ENCODE data around the gene STPG3.

Gene STPG3

DNA sequence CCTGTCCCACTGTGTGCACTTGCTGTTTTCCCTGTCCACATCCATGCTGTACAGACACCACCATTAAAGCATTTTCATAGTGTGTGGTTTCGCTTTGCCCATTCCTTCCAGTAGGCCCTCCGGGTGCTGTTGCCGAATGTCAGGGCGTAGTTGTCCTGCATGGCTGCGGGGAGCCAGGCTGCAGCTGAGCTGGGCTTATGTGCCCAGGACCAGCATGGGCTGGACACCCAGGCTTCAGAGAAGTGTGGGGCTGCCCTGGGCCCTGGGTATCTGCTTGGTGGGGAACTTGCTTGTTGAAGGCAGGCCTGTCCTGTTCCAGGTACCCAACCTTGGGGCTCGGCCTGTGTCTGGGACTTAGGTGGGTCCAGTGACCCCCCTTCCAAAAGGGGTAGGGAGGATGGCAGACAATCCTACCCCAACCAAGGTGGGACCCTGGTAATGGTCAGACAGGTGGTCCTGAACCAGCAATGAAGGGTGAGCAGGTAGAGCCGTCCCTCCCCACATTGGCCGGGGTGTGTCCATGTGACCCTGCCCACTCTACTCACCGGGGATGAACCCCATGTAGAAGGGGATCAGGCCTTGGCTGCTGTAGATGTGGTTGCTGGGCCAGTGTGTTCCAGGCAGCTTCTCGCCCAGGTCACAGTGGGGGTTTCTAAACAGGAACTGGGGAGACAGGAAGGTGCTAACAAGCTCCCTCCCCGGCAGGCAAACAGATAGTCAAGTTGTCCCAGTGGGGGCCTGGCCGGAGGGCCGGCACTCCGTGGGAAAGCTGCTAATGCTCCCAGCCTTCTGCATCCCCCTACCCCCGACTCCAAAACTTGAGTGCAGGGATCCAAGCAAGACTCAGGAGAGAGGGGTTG lies 7.2 kb upstream of the STPG3 start:
- no peak for DNase-seq (ENCODE audit: low read depth)
- TF ChIP-seq, protein P1, sequence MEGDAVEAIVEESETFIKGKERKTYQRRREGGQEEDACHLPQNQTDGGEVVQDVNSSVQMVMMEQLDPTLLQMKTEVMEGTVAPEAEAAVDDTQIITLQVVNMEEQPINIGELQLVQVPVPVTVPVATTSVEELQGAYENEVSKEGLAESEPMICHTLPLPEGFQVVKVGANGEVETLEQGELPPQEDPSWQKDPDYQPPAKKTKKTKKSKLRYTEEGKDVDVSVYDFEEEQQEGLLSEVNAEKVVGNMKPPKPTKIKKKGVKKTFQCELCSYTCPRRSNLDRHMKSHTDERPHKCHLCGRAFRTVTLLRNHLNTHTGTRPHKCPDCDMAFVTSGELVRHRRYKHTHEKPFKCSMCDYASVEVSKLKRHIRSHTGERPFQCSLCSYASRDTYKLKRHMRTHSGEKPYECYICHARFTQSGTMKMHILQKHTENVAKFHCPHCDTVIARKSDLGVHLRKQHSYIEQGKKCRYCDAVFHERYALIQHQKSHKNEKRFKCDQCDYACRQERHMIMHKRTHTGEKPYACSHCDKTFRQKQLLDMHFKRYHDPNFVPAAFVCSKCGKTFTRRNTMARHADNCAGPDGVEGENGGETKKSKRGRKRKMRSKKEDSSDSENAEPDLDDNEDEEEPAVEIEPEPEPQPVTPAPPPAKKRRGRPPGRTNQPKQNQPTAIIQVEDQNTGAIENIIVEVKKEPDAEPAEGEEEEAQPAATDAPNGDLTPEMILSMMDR (conservative IDR thresholded peaks at IDR 0.05; ENCODE audit: control insufficient read depth, insufficient read depth, low read depth, low read length) = no peak
- no peak overlapping the region for H3K4me3 ChIP-seq (ENCODE audit: control insufficient read depth, low read depth, low read length)

DNA sequence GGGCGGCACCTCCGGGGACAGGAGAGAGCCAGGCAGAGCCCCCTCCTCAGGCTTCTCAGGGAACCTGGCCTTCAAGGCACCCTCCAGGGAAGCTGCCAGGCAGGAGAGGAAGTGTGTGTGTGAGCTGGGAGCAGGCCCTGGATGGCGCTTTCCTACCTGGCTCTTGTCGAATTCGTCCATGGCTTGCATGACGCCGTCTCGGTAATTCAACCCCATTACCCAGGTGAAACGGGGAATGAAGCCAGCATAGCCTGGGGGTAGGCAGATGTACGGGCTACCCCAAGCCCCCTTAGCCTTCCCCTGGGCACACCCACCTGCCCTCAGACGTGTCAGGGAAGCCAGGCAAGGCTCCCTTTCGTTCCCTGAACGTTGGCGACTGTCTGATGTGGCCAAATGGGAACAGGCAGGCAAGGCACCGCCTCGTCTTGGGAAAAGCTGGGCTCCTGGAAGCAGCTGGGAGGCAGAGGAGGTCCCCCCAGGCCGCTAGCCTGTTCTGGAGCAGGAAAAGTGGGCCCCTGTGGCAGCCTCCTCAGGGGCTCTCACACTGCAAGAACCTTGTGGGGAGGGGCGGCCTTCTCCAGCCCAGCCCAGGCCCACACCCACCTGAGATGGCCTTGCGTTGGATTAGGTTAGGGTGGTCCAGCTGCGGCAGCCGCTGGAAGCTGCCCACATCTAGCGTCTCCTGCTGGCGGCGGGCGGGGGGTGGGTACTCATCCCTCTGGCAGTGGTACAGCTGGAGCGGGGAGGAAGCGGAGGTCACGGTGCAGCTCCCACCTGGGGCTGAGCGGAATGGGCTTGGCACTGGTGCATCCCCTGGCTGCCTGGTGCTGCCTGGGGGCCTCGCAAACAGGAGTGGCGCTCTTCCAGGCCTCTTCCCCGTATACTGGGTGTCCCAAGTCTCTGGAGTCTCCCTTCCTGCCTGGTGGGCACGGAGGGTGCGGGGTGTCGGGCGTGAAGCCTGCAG lies 6.3 kb upstream of the STPG3 start:
- DNase-seq (ENCODE audit: low read depth) = no peak
- H3K4me3 ChIP-seq (ENCODE audit: control insufficient read depth, low read depth, low read length) = no peak overlapping the region
- TF ChIP-seq, protein P1 (conservative IDR thresholded peaks at IDR 0.05; ENCODE audit: control insufficient read depth, insufficient read depth, low read depth, low read length) = no peak

DNA sequence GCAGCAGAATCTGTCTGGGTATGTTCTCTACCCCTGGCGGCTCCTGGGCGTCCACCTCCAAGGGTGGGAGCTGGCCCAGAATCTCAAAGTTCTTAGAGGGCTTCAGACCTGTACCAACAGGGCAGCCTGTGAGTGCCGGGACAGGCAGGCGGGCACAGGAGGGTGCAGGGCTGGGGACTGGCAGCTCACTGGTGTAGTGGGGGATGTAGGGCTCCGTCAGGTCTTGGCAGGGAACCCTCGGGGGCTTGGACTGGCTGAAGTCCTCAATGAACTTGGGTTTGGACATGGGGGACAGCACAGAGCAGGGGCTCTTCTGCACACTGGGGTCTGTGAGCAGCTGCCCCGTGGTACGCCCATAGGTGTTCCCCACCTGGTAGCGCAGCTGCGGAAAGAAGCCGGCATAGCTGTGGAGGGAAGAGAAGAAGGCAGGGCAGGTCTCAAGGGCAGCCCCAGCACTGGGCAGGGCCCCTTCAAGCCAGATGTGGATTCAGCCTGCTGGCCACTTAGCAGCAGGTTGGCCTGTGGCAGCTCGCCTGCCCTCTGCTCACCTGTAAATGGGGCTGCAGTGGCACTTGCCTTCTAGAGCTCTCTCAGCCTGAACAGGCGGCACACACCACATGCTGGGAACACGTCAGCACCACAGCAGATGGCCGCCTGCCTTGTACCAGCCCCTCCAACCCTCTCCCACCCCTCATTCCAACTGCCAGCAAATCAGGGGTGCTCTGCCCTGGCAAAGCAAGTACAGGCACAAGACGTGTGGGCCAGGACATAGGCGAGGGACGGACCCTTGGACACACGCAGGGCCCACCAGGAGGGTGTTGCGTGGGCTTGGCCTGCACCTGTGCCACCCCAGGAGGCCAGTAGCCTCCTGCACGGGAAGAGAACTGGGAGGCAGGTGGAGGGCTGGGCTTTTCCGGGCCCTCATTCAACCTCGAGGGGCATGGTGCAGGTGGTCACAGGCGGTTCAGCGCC lies 5.3 kb upstream of the STPG3 start:
- DNase-seq (ENCODE audit: low read depth) = no peak
- TF ChIP-seq, protein P1 (conservative IDR thresholded peaks at IDR 0.05; ENCODE audit: control insufficient read depth, insufficient read depth, low read depth, low read length) = no peak
- no peak overlapping the region for H3K4me3 ChIP-seq (ENCODE audit: control insufficient read depth, low read depth, low read length)

DNA sequence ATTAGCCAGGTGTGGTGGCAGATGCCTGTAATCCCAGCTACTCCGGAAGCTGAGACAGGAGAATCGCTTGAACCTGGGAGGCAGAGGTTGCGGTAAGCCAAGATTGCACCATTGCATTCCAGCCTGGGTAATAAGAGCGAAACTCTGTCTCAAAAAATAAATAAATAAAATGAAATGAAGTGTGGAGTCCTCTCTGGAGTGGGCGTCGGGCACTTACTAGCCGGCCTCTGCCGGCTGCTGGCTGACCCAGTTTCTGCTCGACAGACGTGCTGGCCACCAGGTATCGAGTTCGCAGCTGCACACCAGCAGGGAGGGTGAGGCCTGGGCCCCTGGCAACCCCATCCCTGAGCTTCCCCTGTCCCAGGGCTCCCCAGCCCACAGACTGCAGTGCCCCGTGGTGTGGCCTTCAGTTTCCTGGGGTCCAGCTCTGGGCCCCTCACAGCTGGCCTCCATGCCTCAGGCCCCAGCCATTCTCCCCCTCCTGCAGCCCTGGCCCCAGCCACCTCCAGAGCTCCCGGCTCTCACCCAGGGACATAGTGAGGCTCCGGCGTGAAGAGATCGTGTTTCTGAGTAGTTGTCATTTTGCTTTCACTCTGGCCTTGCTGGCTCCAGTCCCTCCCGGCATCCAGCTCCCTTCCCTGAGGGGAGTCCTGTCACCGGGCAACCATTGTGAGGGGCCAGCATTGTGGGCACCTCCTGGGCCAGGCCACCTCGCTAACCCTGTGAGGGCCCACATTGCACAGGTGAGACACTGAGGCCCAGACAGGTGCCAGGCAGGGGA lies 3.8 kb upstream of the STPG3 start:
- DNase-seq (ENCODE audit: low read depth) = no peak
- TF ChIP-seq, protein P1 (conservative IDR thresholded peaks at IDR 0.05; ENCODE audit: control insufficient read depth, insufficient read depth, low read depth, low read length) = no peak
- H3K4me3 ChIP-seq (ENCODE audit: control insufficient read depth, low read depth, low read length) = no peak overlapping the region

DNA sequence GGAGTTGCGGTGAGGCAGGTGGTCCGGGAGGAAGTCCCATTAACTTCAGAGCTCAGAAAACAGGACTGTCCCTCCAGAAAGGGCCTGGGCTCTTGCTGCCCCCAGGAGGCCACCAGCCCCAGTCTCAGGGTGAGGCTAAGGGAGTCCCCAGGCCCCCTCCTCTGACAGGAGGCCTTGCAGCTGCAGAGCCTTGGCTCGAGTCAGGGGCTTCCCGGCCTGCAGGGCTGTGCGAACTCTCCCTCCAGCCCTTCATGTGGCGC lies 3.2 kb upstream of the STPG3 start:
- no peak for DNase-seq (ENCODE audit: low read depth)
- H3K4me3 ChIP-seq (ENCODE audit: control insufficient read depth, low read depth, low read length) = no peak overlapping the region
- TF ChIP-seq, protein P1 (conservative IDR thresholded peaks at IDR 0.05; ENCODE audit: control insufficient read depth, insufficient read depth, low read depth, low read length) = no peak
